ENCODE results near the gene CORT. TPM values are rescaled to one million over a fixed set of nuclear protein-coding genes. Genes with fewer than 3 reads are reported as not detected.
A peak's percentile ranks its signal among the peaks of the same experiment; 100 is the strongest.

The CORT gene
- total and polyA plus RNA-seq, 10 of the 15 experiments (the other 5 are each of a cell fraction or from before 2014, with no cell fraction given) = 0.09 to 0.49 (median 0.23) TPM; not detected in 1

DNA sequence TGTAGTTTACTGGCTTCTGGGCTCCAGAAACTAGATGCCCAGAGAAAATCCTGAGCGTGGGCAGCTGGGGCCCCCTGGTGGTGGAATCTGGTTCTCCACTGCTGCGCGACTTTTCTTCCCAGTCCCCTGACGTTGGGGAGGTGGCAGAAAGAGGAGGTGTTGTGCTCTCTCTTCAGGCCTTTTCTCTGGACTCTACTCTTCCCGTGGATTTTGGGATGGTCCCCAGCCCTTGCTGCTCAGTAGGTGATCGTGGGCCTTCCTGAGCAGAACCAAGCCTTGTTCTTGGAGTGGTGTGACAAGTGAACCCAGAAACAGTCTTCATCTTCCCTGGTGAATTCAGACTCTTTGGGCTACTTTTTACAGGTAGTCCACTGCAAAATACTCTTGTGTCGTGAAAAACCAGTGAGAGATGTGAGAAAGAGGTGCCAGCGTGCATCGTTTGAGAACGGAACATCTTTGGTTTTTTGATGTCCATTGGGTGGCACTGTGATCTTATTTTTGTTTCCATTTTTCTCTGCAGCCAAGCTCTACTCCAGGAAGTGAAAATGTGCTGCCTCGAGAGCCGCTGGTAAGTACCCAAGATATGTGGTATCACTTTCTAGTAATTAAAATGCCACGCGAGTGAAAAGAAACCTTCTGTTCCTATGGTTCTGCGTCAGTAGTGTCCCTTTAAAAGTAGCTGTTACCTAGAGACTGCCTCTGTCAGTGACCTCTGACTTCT is 45.1 kb downstream of the CORT start (continued):
- TF ChIP-seq MEF2B (IDR thresholded peaks at IDR 0.05; ENCODE audit: partially characterized antibody, poor library complexity, severe bottlenecking) (peak; percentile 30), NR2F1 (conservative IDR thresholded peaks at IDR 0.05) (peak; percentile 95), NR2C1 (IDR thresholded peaks at IDR 0.05) (peak; percentile 87), HCFC1 (IDR thresholded peaks at IDR 0.05; ENCODE audit: low read length) (no peak), MXI1 (IDR thresholded peaks at IDR 0.05; ENCODE audit: low read depth, low read length) (peak; percentile 92), MTA2 (IDR thresholded peaks at IDR 0.05; ENCODE audit: low read depth) (peak; percentile 89), CREB1 (IDR thresholded peaks at IDR 0.05; ENCODE audit: low read depth) (peak; percentile 40; the same call in 1 of the 2 replicates), RFX5 (IDR thresholded peaks at IDR 0.05; ENCODE audit: low read depth, low read length) (peak; percentile 63; the same call in 1 of the 2 replicates), EP300 (IDR thresholded peaks at IDR 0.05; ENCODE audit: borderline replicate concordance in 1 of 2, control insufficient read depth in 1 of 2, low read depth in 2 of 2, low read length in 2 of 2) (peak; percentile 38 to 61; a peak in 1 of 4 replicates), NRF1 (conservative IDR thresholded peaks at IDR 0.05; ENCODE audit: low read depth, low read length) (no peak), SIN3A (IDR thresholded peaks at IDR 0.05; ENCODE audit: low read depth, low read length) (peak; percentile 79), TCF12 (IDR thresholded peaks at IDR 0.05; ENCODE audit: low read depth, low read length) (no peak)
- TF ChIP-seq, protein P1, sequence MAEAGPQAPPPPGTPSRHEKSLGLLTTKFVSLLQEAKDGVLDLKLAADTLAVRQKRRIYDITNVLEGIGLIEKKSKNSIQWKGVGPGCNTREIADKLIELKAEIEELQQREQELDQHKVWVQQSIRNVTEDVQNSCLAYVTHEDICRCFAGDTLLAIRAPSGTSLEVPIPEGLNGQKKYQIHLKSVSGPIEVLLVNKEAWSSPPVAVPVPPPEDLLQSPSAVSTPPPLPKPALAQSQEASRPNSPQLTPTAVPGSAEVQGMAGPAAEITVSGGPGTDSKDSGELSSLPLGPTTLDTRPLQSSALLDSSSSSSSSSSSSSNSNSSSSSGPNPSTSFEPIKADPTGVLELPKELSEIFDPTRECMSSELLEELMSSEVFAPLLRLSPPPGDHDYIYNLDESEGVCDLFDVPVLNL (IDR thresholded peaks at IDR 0.05; ENCODE audit: low read depth, low read length) = no peak
- TF ChIP-seq, protein P2, sequence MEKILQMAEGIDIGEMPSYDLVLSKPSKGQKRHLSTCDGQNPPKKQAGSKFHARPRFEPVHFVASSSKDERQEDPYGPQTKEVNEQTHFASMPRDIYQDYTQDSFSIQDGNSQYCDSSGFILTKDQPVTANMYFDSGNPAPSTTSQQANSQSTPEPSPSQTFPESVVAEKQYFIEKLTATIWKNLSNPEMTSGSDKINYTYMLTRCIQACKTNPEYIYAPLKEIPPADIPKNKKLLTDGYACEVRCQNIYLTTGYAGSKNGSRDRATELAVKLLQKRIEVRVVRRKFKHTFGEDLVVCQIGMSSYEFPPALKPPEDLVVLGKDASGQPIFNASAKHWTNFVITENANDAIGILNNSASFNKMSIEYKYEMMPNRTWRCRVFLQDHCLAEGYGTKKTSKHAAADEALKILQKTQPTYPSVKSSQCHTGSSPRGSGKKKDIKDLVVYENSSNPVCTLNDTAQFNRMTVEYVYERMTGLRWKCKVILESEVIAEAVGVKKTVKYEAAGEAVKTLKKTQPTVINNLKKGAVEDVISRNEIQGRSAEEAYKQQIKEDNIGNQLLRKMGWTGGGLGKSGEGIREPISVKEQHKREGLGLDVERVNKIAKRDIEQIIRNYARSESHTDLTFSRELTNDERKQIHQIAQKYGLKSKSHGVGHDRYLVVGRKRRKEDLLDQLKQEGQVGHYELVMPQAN (conservative IDR thresholded peaks at IDR 0.05) = peak; percentile 44
